Measurements from ENCODE around the gene CD6. TPM values are rescaled to one million over a fixed set of nuclear protein-coding genes. Genes with fewer than 3 reads are reported as not detected.

The CD6 gene
- total and polyA plus RNA-seq, 2 donors (not counting 3 experiments of a cell fraction or from before 2014, with no cell fraction given) = not detected

DNA sequence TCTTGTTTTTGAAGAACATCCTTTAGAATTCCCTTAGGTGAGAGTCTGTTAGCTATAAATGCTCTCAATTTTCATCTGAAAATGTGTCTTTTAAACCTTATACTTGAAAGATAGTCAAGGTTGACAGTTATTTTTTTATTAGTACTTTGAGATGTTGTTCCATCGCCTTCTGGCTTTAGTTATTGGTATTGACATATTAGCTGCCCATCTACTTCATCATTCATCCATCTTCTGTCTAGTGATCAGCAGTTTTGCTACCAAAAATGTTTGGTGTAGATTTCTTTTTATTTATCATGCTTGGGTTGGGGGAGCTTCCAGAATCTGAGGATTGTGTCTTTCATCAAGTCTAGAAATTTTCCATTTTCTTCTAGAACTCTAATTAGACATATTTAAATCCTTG, 3.3 kb upstream of the CD6 start:
- ChIA-PET POLR2A (no interaction called here), CTCF (interaction anchor here (0.7 kb wide), 1 partner anchor 25 kb away, joined by 3 read pairs; no protein-coding TSS in a partner anchor)
- Histone ChIP-seq H3K4me3 (replicated peaks in 1 of 3; ENCODE audit: insufficient read depth in 1 of 3, low read depth in 1 of 3, low read length in 3 of 3) (no peak overlapping the region), H3K27ac (ENCODE audit: insufficient read depth, low read depth, low read length) (no peak overlapping the region), H3K9me3 (replicated peaks; ENCODE audit: control insufficient read depth, insufficient read depth, low read length) (no peaks in the 10 kb centered on the region), H4K20me1 (replicated peaks; ENCODE audit: control insufficient read depth, extremely low read depth, insufficient read depth, low read length) (no peaks in the 10 kb centered on the region), H3K9ac (replicated peaks; ENCODE audit: extremely low read depth, insufficient read depth, low read length) (no peak overlapping the region), H3K4me1 (ENCODE audit: control insufficient read depth, extremely low read depth, insufficient read depth, low read length) (no peaks in the 10 kb centered on the region), H3K36me3 (ENCODE audit: control insufficient read depth in 2 of 2, extremely low read depth in 1 of 2, insufficient read depth in 2 of 2, low read length in 2 of 2) (no peaks in the 10 kb centered on the region), H3K27me3 (ENCODE audit: control insufficient read depth in 2 of 2, insufficient read depth in 2 of 2, low read length in 2 of 2) (peaks cover 3 to 8% of the 10 kb centered on the region in 2 experiments), H3K9me1 (replicated peaks; ENCODE audit: control insufficient read depth, extremely low read depth, insufficient read depth, low read length) (no peaks in the 10 kb centered on the region), H3K4me2 (ENCODE audit: insufficient read depth, low read length) (no peak overlapping the region), H3K79me2 (ENCODE audit: control insufficient read depth, insufficient read depth, low read length) (no peaks in the 10 kb centered on the region), H2AFZ (ENCODE audit: low read depth, low read length) (no peak overlapping the region)
- intact Hi-C loops (cut with micrococcal nuclease) (no loop called here), dilution Hi-C loops (cut with MboI; ENCODE audit: extremely low pct_ligation_motif_present, low sequenced_read_pairs) (no loop called here)
- no peak for FAIRE-seq
- BruUV-seq (replicated peaks) = no TSS peak
- TF ChIP-seq, protein P1, sequence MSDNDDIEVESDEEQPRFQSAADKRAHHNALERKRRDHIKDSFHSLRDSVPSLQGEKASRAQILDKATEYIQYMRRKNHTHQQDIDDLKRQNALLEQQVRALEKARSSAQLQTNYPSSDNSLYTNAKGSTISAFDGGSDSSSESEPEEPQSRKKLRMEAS (IDR thresholded peaks at IDR 0.05; ENCODE audit: insufficient read depth, insufficient read length) = no peak
- TF ChIP-seq MYC (IDR thresholded peaks at IDR 0.05; ENCODE audit: low read depth, low read length) (no peak), FOS (IDR thresholded peaks at IDR 0.05; ENCODE audit: borderline replicate concordance, insufficient read depth, low read length) (no peak), POLR2A (IDR thresholded peaks at IDR 0.05; ENCODE audit: low read depth, low read length) (no peak), GATA2 (IDR thresholded peaks at IDR 0.05; ENCODE audit: insufficient read depth, insufficient read length, low read depth, low read length) (no peak), JUN (IDR thresholded peaks at IDR 0.05; ENCODE audit: borderline replicate concordance, insufficient read depth, insufficient read length, low read depth) (no peak), POLR2AphosphoS5 (IDR thresholded peaks at IDR 0.05; ENCODE audit: insufficient read depth, low read depth, low read length) (no peak), EZH2 (IDR thresholded peaks at IDR 0.05; ENCODE audit: borderline replicate concordance, low read depth, low read length, severe bottlenecking) (no peak)
- TF ChIP-seq, protein P2, sequence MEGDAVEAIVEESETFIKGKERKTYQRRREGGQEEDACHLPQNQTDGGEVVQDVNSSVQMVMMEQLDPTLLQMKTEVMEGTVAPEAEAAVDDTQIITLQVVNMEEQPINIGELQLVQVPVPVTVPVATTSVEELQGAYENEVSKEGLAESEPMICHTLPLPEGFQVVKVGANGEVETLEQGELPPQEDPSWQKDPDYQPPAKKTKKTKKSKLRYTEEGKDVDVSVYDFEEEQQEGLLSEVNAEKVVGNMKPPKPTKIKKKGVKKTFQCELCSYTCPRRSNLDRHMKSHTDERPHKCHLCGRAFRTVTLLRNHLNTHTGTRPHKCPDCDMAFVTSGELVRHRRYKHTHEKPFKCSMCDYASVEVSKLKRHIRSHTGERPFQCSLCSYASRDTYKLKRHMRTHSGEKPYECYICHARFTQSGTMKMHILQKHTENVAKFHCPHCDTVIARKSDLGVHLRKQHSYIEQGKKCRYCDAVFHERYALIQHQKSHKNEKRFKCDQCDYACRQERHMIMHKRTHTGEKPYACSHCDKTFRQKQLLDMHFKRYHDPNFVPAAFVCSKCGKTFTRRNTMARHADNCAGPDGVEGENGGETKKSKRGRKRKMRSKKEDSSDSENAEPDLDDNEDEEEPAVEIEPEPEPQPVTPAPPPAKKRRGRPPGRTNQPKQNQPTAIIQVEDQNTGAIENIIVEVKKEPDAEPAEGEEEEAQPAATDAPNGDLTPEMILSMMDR (IDR thresholded peaks at IDR 0.05; ENCODE audit: extremely low read depth in 1 of 2, insufficient read depth in 1 of 2, low read depth in 1 of 2, low read length in 2 of 2) = no peak
- DNase-seq (ENCODE audit: low read depth, low spot score) = no peak
